ENCODE measurements around the gene TPK1. TPM values are rescaled to one million over a fixed set of nuclear protein-coding genes. Genes with fewer than 3 reads are reported as not detected.

Gene TPK1
- total and polyA plus RNA-seq, 2 of the 4 experiments (the other 2 are of a cell fraction) = 0.38 to 1.8 TPM

DNA sequence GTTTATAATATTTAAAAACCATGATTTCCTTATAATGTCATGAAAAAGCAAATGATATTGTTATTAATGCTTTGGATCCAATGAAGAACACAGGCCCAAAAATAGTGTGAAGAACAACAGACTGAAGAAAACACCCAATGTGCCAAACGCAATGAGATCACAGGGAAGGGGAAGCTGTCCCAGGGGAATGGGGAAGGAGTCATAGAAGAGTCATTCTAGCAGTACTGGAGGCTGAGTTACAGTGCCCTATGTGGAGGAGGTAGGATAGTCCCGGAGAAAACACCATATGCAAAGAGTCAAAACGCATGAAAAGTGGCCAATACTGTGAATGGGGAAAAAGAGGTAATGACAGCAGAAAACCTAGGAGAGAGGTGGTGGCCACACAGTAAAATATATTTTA is 50.9 kb downstream of the TPK1 start:
- H3K4me1 ChIP-seq (ENCODE audit: control insufficient read depth, insufficient read depth, low read length) = no peaks in the 10 kb centered on the region
- no peak overlapping the region for H2AFZ ChIP-seq (replicated peaks; ENCODE audit: low read length, poor library complexity)
- no peak overlapping the region for H4K5ac ChIP-seq (ENCODE audit: low read depth, low read length)
- no peak overlapping the region for H2BK120ac ChIP-seq (ENCODE audit: low read depth, low read length)
- H2AK5ac ChIP-seq (ENCODE audit: low read depth, low read length) = no peak overlapping the region
- H2AK9ac ChIP-seq (replicated peaks; ENCODE audit: low read depth, low read length, poor library complexity) = no peak overlapping the region
- no peak overlapping the region for H2BK5ac ChIP-seq (ENCODE audit: low read depth, low read length, poor library complexity, severe bottlenecking)
- BruUV-seq (replicated peaks) = no TSS peak
- DNase-seq = no peak
- no peaks in the 10 kb centered on the region for H4K20me1 ChIP-seq (ENCODE audit: insufficient read depth, low read length)
- H2BK20ac ChIP-seq (ENCODE audit: low read depth, low read length) = no peak overlapping the region
- no peak overlapping the region for H3K9ac ChIP-seq (ENCODE audit: low read depth, low read length)
- H3K79me1 ChIP-seq (ENCODE audit: low read depth in 1 of 2, low read length in 2 of 2) = no peaks in the 10 kb centered on the region
- peaks cover 2% of the 10 kb centered on the region; the same call in 1 of the 2 replicates for H3K9me3 ChIP-seq (ENCODE audit: control insufficient read depth, insufficient read depth, low read length)
- H3K36me3 ChIP-seq (ENCODE audit: control insufficient read depth, insufficient read depth, low read length) = no peaks in the 10 kb centered on the region
- no peak overlapping the region for H3K4ac ChIP-seq (ENCODE audit: low read depth, low read length)
- no peak overlapping the region for H3K4me2 ChIP-seq (ENCODE audit: low read depth, low read length)
- H3K4me3 ChIP-seq (ENCODE audit: insufficient read depth, low read depth, low read length) = no peak overlapping the region
- H2BK15ac ChIP-seq (ENCODE audit: low read depth, low read length) = no peak overlapping the region
- 100% methylated on average over 1 of the region's 3 CpGs; no CpG with 5 or more reads in 1 of the 2 experiments for WGBS, 2 experiments (ENCODE audit: extremely low coverage in 2 of 2, insufficient read length in 1 of 2)
- no peaks in the 10 kb centered on the region for H3K27me3 ChIP-seq (ENCODE audit: control insufficient read depth, insufficient read depth, low read length)
- no peak overlapping the region for H3K18ac ChIP-seq (ENCODE audit: low read depth, low read length)
- no peak overlapping the region for H3K27ac ChIP-seq (ENCODE audit: insufficient read depth, low read length)
- ChIA-PET CTCF (no interaction called here), POLR2A (ENCODE audit: unreplicated experiment) (no interaction called here)
- no peak for TF ChIP-seq FOS (IDR thresholded peaks at IDR 0.05; ENCODE audit: low read depth, low read length)
- TF ChIP-seq RFX5 (IDR thresholded peaks at IDR 0.05; ENCODE audit: low read depth, low read length) = no peak
- TF ChIP-seq CHD1 (IDR thresholded peaks at IDR 0.05; ENCODE audit: low read depth, low read length) = no peak
- TF ChIP-seq, protein P1, sequence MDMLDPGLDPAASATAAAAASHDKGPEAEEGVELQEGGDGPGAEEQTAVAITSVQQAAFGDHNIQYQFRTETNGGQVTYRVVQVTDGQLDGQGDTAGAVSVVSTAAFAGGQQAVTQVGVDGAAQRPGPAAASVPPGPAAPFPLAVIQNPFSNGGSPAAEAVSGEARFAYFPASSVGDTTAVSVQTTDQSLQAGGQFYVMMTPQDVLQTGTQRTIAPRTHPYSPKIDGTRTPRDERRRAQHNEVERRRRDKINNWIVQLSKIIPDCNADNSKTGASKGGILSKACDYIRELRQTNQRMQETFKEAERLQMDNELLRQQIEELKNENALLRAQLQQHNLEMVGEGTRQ (IDR thresholded peaks at IDR 0.05; ENCODE audit: low read depth, low read length) = no peak
- TF ChIP-seq, protein P2, sequence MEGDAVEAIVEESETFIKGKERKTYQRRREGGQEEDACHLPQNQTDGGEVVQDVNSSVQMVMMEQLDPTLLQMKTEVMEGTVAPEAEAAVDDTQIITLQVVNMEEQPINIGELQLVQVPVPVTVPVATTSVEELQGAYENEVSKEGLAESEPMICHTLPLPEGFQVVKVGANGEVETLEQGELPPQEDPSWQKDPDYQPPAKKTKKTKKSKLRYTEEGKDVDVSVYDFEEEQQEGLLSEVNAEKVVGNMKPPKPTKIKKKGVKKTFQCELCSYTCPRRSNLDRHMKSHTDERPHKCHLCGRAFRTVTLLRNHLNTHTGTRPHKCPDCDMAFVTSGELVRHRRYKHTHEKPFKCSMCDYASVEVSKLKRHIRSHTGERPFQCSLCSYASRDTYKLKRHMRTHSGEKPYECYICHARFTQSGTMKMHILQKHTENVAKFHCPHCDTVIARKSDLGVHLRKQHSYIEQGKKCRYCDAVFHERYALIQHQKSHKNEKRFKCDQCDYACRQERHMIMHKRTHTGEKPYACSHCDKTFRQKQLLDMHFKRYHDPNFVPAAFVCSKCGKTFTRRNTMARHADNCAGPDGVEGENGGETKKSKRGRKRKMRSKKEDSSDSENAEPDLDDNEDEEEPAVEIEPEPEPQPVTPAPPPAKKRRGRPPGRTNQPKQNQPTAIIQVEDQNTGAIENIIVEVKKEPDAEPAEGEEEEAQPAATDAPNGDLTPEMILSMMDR (conservative IDR thresholded peaks at IDR 0.05; ENCODE audit: low read depth, low read length) = no peak
- TF ChIP-seq, protein P3, sequence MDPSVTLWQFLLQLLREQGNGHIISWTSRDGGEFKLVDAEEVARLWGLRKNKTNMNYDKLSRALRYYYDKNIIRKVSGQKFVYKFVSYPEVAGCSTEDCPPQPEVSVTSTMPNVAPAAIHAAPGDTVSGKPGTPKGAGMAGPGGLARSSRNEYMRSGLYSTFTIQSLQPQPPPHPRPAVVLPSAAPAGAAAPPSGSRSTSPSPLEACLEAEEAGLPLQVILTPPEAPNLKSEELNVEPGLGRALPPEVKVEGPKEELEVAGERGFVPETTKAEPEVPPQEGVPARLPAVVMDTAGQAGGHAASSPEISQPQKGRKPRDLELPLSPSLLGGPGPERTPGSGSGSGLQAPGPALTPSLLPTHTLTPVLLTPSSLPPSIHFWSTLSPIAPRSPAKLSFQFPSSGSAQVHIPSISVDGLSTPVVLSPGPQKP (IDR thresholded peaks at IDR 0.05; ENCODE audit: borderline replicate concordance, low read depth, low read length) = no peak
- no peak for TF ChIP-seq NFE2L2 (IDR thresholded peaks at IDR 0.05; ENCODE audit: low read depth, low read length)
- no peak for TF ChIP-seq MAZ (IDR thresholded peaks at IDR 0.05; ENCODE audit: borderline replicate concordance, low read depth, low read length)
- TF ChIP-seq RAD21 (IDR thresholded peaks at IDR 0.05; ENCODE audit: low read length) = no peak
- no peak for ATAC-seq (ENCODE audit: low read depth)
- in situ Hi-C loops (cut with MboI; ENCODE audit: low sequenced_read_pairs) = no loop called here
- H4K91ac ChIP-seq (ENCODE audit: insufficient read depth, low read depth, low read length) = no peak overlapping the region
- dilution Hi-C loops (cut with HindIII; ENCODE audit: low sequenced_read_pairs, unreplicated experiment) = no loop called here
- no peak overlapping the region for H4K8ac ChIP-seq (ENCODE audit: low read depth in 2 of 2, low read length in 2 of 2)
- no peak overlapping the region for H3K14ac ChIP-seq (replicated peaks; ENCODE audit: low read depth, low read length)
- no peaks in the 10 kb centered on the region for H3K9me1 ChIP-seq (ENCODE audit: insufficient read depth, low read length)
- intact Hi-C loops (cut with micrococcal nuclease) = no loop called here
- H3K56ac ChIP-seq (ENCODE audit: extremely low read depth, insufficient read depth, low read length) = no peak overlapping the region
- H3K23ac ChIP-seq (ENCODE audit: low read depth, low read length) = no peak overlapping the region
